HPDE6-E6E7 (cell line): ENCODE data around the gene TMEM120A.

Experiments
- DNase-seq: peaks from one replicate; pipeline ENCODE4 v3.0.0; 2011; ENCODE audit warnings: missing footprints; ENCODE audit errors: extremely low spot score

The TMEM120A gene

GRCh38 chr7:75980430-75981202, 13.8 kb downstream of the TMEM120A start:
- no peak for DNase-seq

- DNase-seq = no peak
These were observed 14.5 kb downstream of the TMEM120A start for GRCh38 chr7:75979759-75980429.

- DNase-seq = no peak
These were observed 16.7 kb downstream of the TMEM120A start for GRCh38 chr7:75977743-75978142.

- DNase-seq = no peak
These were observed 22.2 kb downstream of the TMEM120A start for GRCh38 chr7:75971961-75972763.

GRCh38 chr7:75971309-75971960, 23.0 kb downstream of the TMEM120A start:
- no peak for DNase-seq

- no peak for DNase-seq
These were observed 24.5 kb downstream of the TMEM120A start for GRCh38 chr7:75969704-75970498.

- no peak for DNase-seq
These were observed 25.2 kb downstream of the TMEM120A start for GRCh38 chr7:75969182-75969581.

GRCh38 chr7:75968561-75969001, 25.8 kb downstream of the TMEM120A start:
- DNase-seq = no peak

GRCh38 chr7:75968012-75968411, 26.4 kb downstream of the TMEM120A start:
- DNase-seq = no peak

- DNase-seq = no peak
These were observed 26.9 kb downstream of the TMEM120A start for GRCh38 chr7:75967487-75967997.

GRCh38 chr7:75967055-75967454, 27.3 kb downstream of the TMEM120A start:
- DNase-seq = no peak

GRCh38 chr7:75966190-75966961, 28.0 kb downstream of the TMEM120A start:
- DNase-seq = no peak

GRCh38 chr7:75965617-75966016, 28.8 kb downstream of the TMEM120A start:
- no peak for DNase-seq

GRCh38 chr7:75963381-75963995, 30.9 kb downstream of the TMEM120A start:
- DNase-seq = no peak

GRCh38 chr7:75962607-75963380, 31.6 kb downstream of the TMEM120A start:
- no peak for DNase-seq

GRCh38 chr7:75961218-75961617, 33.2 kb downstream of the TMEM120A start:
- no peak for DNase-seq

GRCh38 chr7:75960372-75960771, 34.0 kb downstream of the TMEM120A start:
- DNase-seq = no peak

- no peak for DNase-seq
These were observed 35.4 kb downstream of the TMEM120A start for GRCh38 chr7:75958802-75959543.
